ENCODE measurements around the gene EOGT.

DNA sequence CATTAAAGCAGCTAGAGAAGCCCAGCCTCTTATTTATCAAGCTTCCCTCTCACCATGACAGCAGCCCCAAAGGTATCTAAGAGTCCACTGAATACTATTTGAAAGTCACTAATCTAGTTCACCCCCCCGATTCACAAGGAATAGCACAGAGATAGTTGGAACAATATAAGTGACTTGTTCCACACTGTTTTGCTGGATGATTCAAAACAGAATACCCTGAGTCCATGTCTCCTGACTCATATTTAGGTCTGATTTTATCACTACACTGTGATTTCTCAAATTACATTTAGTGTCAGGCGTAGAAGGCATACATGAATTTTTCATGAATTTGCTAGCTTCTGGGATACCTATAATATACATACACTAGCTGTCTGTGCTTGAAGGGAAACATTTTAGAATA, 18.7 kb upstream of the EOGT start:
- TF ChIP-seq, protein P1, sequence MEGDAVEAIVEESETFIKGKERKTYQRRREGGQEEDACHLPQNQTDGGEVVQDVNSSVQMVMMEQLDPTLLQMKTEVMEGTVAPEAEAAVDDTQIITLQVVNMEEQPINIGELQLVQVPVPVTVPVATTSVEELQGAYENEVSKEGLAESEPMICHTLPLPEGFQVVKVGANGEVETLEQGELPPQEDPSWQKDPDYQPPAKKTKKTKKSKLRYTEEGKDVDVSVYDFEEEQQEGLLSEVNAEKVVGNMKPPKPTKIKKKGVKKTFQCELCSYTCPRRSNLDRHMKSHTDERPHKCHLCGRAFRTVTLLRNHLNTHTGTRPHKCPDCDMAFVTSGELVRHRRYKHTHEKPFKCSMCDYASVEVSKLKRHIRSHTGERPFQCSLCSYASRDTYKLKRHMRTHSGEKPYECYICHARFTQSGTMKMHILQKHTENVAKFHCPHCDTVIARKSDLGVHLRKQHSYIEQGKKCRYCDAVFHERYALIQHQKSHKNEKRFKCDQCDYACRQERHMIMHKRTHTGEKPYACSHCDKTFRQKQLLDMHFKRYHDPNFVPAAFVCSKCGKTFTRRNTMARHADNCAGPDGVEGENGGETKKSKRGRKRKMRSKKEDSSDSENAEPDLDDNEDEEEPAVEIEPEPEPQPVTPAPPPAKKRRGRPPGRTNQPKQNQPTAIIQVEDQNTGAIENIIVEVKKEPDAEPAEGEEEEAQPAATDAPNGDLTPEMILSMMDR (IDR thresholded peaks at IDR 0.05), result no peak
- TF ChIP-seq ZFX (IDR thresholded peaks at IDR 0.05; ENCODE audit: borderline replicate concordance), result no peak

Measured in 22Rv1 (cell line).